HEK293 (cell line): Measurements from ENCODE around the gene KLF11.

Experiments
- CTCF ChIA-PET: fragments of 350-600 bp; formaldehyde crosslinking; extraction: SDS; loops from one replicate; lab custom pipeline; 2021; ENCODE audit warnings: antibody characterized with exemption; lab: Yijun Ruan, JAX
- POLR2A ChIA-PET: fragments of 300-600 bp; formaldehyde crosslinking; extraction: SDS; loops from one replicate; lab custom pipeline; 2020; ENCODE audit warnings: antibody characterized with exemption, inconsistent platforms; lab: Yijun Ruan, JAX
- H3K27ac ChIP-seq: fragments of 200-500 bp; sonication (Bioruptor generic); 2 replicates; pipeline ENCODE4 v1.5.1; 2014; ENCODE audit warnings: low read depth, low read length, control low read depth, inconsistent platforms; ENCODE audit errors: extremely low read depth
- H3K36me3 ChIP-seq, 2 experiments: fragments of 200-500 bp in 1 of 2; sonication (Bioruptor generic) in 1 of 2; 1 replicate in 1 of 2; 2 replicates in 1 of 2; pipeline ENCODE4 v1.5.1; 2014 to 2017; ENCODE audit warnings: inconsistent platforms in 2 of 2, low read length in 2 of 2; ENCODE audit not compliant: control insufficient read depth in 2 of 2, insufficient read depth in 1 of 2
- H3K4me1 ChIP-seq: fragments of 200-500 bp; sonication (Bioruptor generic); 2 replicates; pipeline ENCODE4 v1.5.1; 2014; ENCODE audit warnings: mild to moderate bottlenecking, low read length, inconsistent platforms; ENCODE audit not compliant: control insufficient read depth, insufficient read depth
- H3K4me3 ChIP-seq: 2 replicates; pipeline ENCODE4 v1.5.1; 2011; ENCODE audit warnings: low read depth, mild to moderate bottlenecking, control low read depth, low read length, moderate library complexity
- H3K9me3 ChIP-seq: fragments of 200-500 bp; sonication (Bioruptor generic); 2 replicates; pipeline ENCODE4 v1.5.1; 2014; ENCODE audit warnings: low read depth, low read length, inconsistent platforms; ENCODE audit not compliant: control insufficient read depth, insufficient read depth
- BCL11A ChIP-seq: fragments of 450-650 bp; formaldehyde crosslinking; IDR thresholded peaks from 2 replicates; pipeline ENCODE4 v1.5.1; 2016; ENCODE audit warnings: low read depth, missing biosample characterization, missing genetic modification characterization
- CTCF ChIP-seq: fragments of 450-650 bp; formaldehyde crosslinking; IDR thresholded peaks from 2 replicates; pipeline ENCODE4 v1.5.1; 2016; ENCODE audit warnings: missing biosample characterization, missing genetic modification characterization
- ELK4 ChIP-seq: IDR thresholded peaks from 2 replicates; pipeline ENCODE4 v1.6.1; 2011; ENCODE audit warnings: mild to moderate bottlenecking, low read depth, low read length, borderline replicate concordance
- GFI1B ChIP-seq: fragments of 450-650 bp; formaldehyde crosslinking; IDR thresholded peaks from 2 replicates; pipeline ENCODE4 v1.5.1; 2016; ENCODE audit warnings: missing biosample characterization, missing genetic modification characterization
- KLF10 ChIP-seq: fragments of 450-650 bp; IDR thresholded peaks from 2 replicates; pipeline ENCODE4 v1.5.1; 2018; ENCODE audit warnings: missing biosample characterization, mild to moderate bottlenecking, missing genetic modification characterization
- OVOL3 ChIP-seq: fragments of 450-650 bp; formaldehyde crosslinking; IDR thresholded peaks from 2 replicates; pipeline ENCODE4 v1.5.1; 2016; ENCODE audit warnings: missing biosample characterization, missing genetic modification characterization
- PATZ1 ChIP-seq: fragments of 450-650 bp; formaldehyde crosslinking; IDR thresholded peaks from 2 replicates; pipeline ENCODE4 v1.5.1; 2016; ENCODE audit warnings: missing biosample characterization, missing genetic modification characterization
- RBAK ChIP-seq: fragments of 450-650 bp; formaldehyde crosslinking; IDR thresholded peaks from 2 replicates; pipeline ENCODE4 v1.5.1; 2016; ENCODE audit warnings: missing biosample characterization, missing genetic modification characterization
- ZBTB10 ChIP-seq: fragments of 450-650 bp; formaldehyde crosslinking; IDR thresholded peaks from 2 replicates; pipeline ENCODE4 v1.5.1; 2016; ENCODE audit warnings: missing biosample characterization, missing genetic modification characterization
- ZBTB48 ChIP-seq: fragments of 450-650 bp; formaldehyde crosslinking; IDR thresholded peaks from 2 replicates; pipeline ENCODE4 v1.5.1; 2016; ENCODE audit warnings: missing biosample characterization, missing genetic modification characterization
- ZFP37 ChIP-seq: fragments of 450-650 bp; formaldehyde crosslinking; IDR thresholded peaks from 2 replicates; pipeline ENCODE4 v1.5.1; 2016; ENCODE audit warnings: missing biosample characterization, missing genetic modification characterization
- ZNF138 ChIP-seq: fragments of 450-650 bp; formaldehyde crosslinking; IDR thresholded peaks from 2 replicates; pipeline ENCODE4 v1.5.1; 2016; ENCODE audit warnings: missing biosample characterization, missing genetic modification characterization, borderline replicate concordance
- ZNF169 ChIP-seq: fragments of 450-650 bp; formaldehyde crosslinking; IDR thresholded peaks from 2 replicates; pipeline ENCODE4 v1.5.1; 2016; ENCODE audit warnings: missing biosample characterization, missing genetic modification characterization
- ZNF404 ChIP-seq: fragments of 450-650 bp; formaldehyde crosslinking; IDR thresholded peaks from 2 replicates; pipeline ENCODE4 v1.5.1; 2017; ENCODE audit warnings: missing biosample characterization, missing genetic modification characterization
- ZNF548 ChIP-seq: fragments of 450-650 bp; formaldehyde crosslinking; IDR thresholded peaks from 2 replicates; pipeline ENCODE4 v1.5.1; 2016; ENCODE audit warnings: missing biosample characterization, missing genetic modification characterization
- ZNF561 ChIP-seq: fragments of 450-650 bp; IDR thresholded peaks from 2 replicates; pipeline ENCODE4 v1.5.1; 2018; ENCODE audit warnings: missing biosample characterization, missing genetic modification characterization, borderline replicate concordance
- ZNF670 ChIP-seq: fragments of 450-650 bp; formaldehyde crosslinking; IDR thresholded peaks from 2 replicates; pipeline ENCODE4 v1.5.1; 2016; ENCODE audit warnings: missing biosample characterization, missing genetic modification characterization, low read depth
- ZNF785 ChIP-seq: fragments of 450-650 bp; formaldehyde crosslinking; IDR thresholded peaks from 2 replicates; pipeline ENCODE4 v1.5.1; 2016; ENCODE audit warnings: missing biosample characterization, missing genetic modification characterization
- ZNF791 ChIP-seq: fragments of 450-650 bp; formaldehyde crosslinking; IDR thresholded peaks from 2 replicates; pipeline ENCODE4 v1.5.1; 2016; ENCODE audit warnings: missing biosample characterization, missing genetic modification characterization

The KLF11 gene

GRCh38 chr2:10007921-10008808 lies 35.2 kb upstream of the KLF11 start (continued):
- TF ChIP-seq PATZ1 (tag by site-specific recombination) (no peak), GFI1B (no peak), BCL11A (tag by site-specific recombination) (no peak)

- POLR2A ChIA-PET, result no interaction called here
- TF ChIP-seq ZBTB48 (tag by site-specific recombination), result no peak
- TF ChIP-seq ZFP37 (tag by site-specific recombination), result no peak
- TF ChIP-seq ZNF670 (tag by site-specific recombination), result no peak
- TF ChIP-seq ZNF785 (tag by site-specific recombination), result no peak
- no peak for TF ChIP-seq KLF10
- TF ChIP-seq ZNF138 (tag by site-specific recombination), result no peak
- no peak for TF ChIP-seq ZNF791 (tag by site-specific recombination)
- TF ChIP-seq ZNF548 (tag by site-specific recombination), result no peak
- no peak for TF ChIP-seq ZNF404 (tag by site-specific recombination)
- TF ChIP-seq ZNF561 (tag by site-specific recombination), result no peak
- TF ChIP-seq ZNF169 (tag by site-specific recombination), result no peak
- TF ChIP-seq RBAK, result no peak
- no peak for TF ChIP-seq CTCF (tag by site-specific recombination)
- TF ChIP-seq OVOL3, result no peak
- no peak for TF ChIP-seq ZBTB10 (tag by site-specific recombination)
- no peak for TF ChIP-seq ELK4
- TF ChIP-seq, all 188 proteins: peak for 0
- H3K4me1 ChIP-seq, result no peaks in the 10 kb centered on the region
- no peak overlapping the region for H3K27ac ChIP-seq
- H3K9me3 ChIP-seq, result no peaks in the 10 kb centered on the region
- H3K36me3 ChIP-seq, result no peaks in the 10 kb centered on the region
- CTCF ChIA-PET, result interaction anchor here (1.3 kb wide), 1 partner anchor 24 kb away, joined by 3 read pairs; no protein-coding TSS in a partner anchor
- no peak overlapping the region for H3K4me3 ChIP-seq
Measured at GRCh38 chr2:10008809-10009176, 34.6 kb upstream of the KLF11 start.
